ENCODE data around the gene CCDC43.
"Not testable (repeated sequence)": the region's sequence is repeated elsewhere in the genome, so short reads cannot be mapped to it uniquely, and the experiment has no call there.

CCDC43 gene

GRCh38 chr17:44689477-44690217 lies at the start of gene CCDC43:
TSS of gene CCDC43 (minus strand) at chr17:44689776. CDS start at chr17:44689753, 23 bp downstream.
- DNase-seq, result peak; percentile 73

- no peak for DNase-seq
Observed at GRCh38 chr17:44738214-44738906, 48.8 kb upstream of the CCDC43 start.

GRCh38 chr17:44736551-44737240 lies 47.1 kb upstream of the CCDC43 start:
- DNase-seq, result no peak

- no peak for DNase-seq
Observed at GRCh38 chr17:44734272-44734671, 44.7 kb upstream of the CCDC43 start.

GRCh38 chr17:44733753-44734152 lies 44.2 kb upstream of the CCDC43 start:
- no peak for DNase-seq

GRCh38 chr17:44726121-44726520 lies 36.5 kb upstream of the CCDC43 start:
- DNase-seq, result not testable (repeated sequence)

GRCh38 chr17:44722254-44722653 lies 32.7 kb upstream of the CCDC43 start:
- no peak for DNase-seq

- no peak for DNase-seq
Observed at GRCh38 chr17:44719444-44719843, 29.9 kb upstream of the CCDC43 start.

- peak; percentile 39 for DNase-seq
Observed at GRCh38 chr17:44708401-44709263, 19.1 kb upstream of the CCDC43 start, which contains the start of gene DBF4B. TSS of gene DBF4B (plus strand) at chr17:44708665. CDS start at chr17:44708821, 156 bp downstream.

- DNase-seq, result no peak
Observed at GRCh38 chr17:44707755-44708400, 18.3 kb upstream of the CCDC43 start.

- DNase-seq, result not testable (repeated sequence)
Observed at GRCh38 chr17:44700288-44700687, 10.7 kb upstream of the CCDC43 start.

GRCh38 chr17:44693609-44694008 lies 4.0 kb upstream of the CCDC43 start:
- no peak for DNase-seq

GRCh38 chr17:44690746-44691306 lies 1.2 kb upstream of the CCDC43 start:
- DNase-seq, result not testable (repeated sequence)

- no peak for DNase-seq
Observed at GRCh38 chr17:44688675-44689476, 700 bp downstream of the CCDC43 start.

- no peak for DNase-seq
Observed at GRCh38 chr17:44688200-44688599, 1.4 kb downstream of the CCDC43 start.

GRCh38 chr17:44687756-44688155 lies 1.8 kb downstream of the CCDC43 start:
- no peak for DNase-seq

GRCh38 chr17:44683303-44683702 lies 6.3 kb downstream of the CCDC43 start:
- not testable (repeated sequence) for DNase-seq

- no peak for DNase-seq
Observed at GRCh38 chr17:44677136-44677535, 12.4 kb downstream of the CCDC43 start.

GRCh38 chr17:44673893-44674292 lies 15.7 kb downstream of the CCDC43 start:
- no peak for DNase-seq

GRCh38 chr17:44672479-44673093 lies 17.0 kb downstream of the CCDC43 start:
- DNase-seq, result no peak

All from NCI-H2107 (cell line).